Measurements from ENCODE around the gene MFNG. TPM values are rescaled to one million over a fixed set of nuclear protein-coding genes. Genes with fewer than 3 reads are reported as not detected.

Gene MFNG
- total and polyA plus RNA-seq, 2 donors (not counting 1 experiment from before 2014, with no cell fraction given): 95.9 to 125 TPM

- TF ChIP-seq CTCF (IDR thresholded peaks at IDR 0.05): no peak
- TF ChIP-seq EZH2 (IDR thresholded peaks at IDR 0.05; ENCODE audit: borderline replicate concordance, insufficient read depth, low read depth, low read length, poor library complexity, severe bottlenecking): no peak
- no peak overlapping the region for H3K9ac ChIP-seq (ENCODE audit: low read length)
- no peak overlapping the region for H2AFZ ChIP-seq (ENCODE audit: insufficient read depth, low read depth, low read length, poor library complexity, severe bottlenecking)
- H3K4me3 ChIP-seq (ENCODE audit: control extremely low read depth in 1 of 5, extremely low read depth in 1 of 5, insufficient read depth in 1 of 5, low read depth in 2 of 5, low read length in 4 of 5): no peak overlapping the region
- H3K9me3 Mint-ChIP-seq (ENCODE audit: insufficient read depth): no peaks in the 10 kb centered on the region
- no peak overlapping the region for H3K27ac ChIP-seq (ENCODE audit: low read length in 2 of 2)
- no peaks in the 10 kb centered on the region for H4K20me1 ChIP-seq (ENCODE audit: control insufficient read depth, insufficient read depth, low read length, poor library complexity, severe bottlenecking)
- no peaks in the 10 kb centered on the region for H3K36me3 ChIP-seq (replicated peaks in 1 of 2; ENCODE audit: control extremely low read depth in 1 of 2, control insufficient read depth in 1 of 2, extremely low read depth in 1 of 2, insufficient read depth in 2 of 2, low read length in 1 of 2)
- H3K4me3 Mint-ChIP-seq: no peak overlapping the region
- DNase-seq (no peak), ATAC-seq (ENCODE audit: low read depth) (no peak)
- no peaks in the 10 kb centered on the region for H3K4me1 ChIP-seq (ENCODE audit: control insufficient read depth in 2 of 2, insufficient read depth in 2 of 2, low read length in 2 of 2)
- ChIA-PET CTCF (no interaction called here), POLR2A (no interaction called here)
- intact Hi-C loops (cut with micrococcal nuclease): no loop called here
- no peaks in the 10 kb centered on the region for H3K79me2 ChIP-seq (ENCODE audit: control insufficient read depth, insufficient read depth, low read length)
- WGBS (ENCODE audit: insufficient coverage): 90% methylated on average over 5 of the region's 10 CpGs
- H3K27me3 ChIP-seq (replicated peaks in 1 of 4; ENCODE audit: control extremely low read depth in 1 of 4, control insufficient read depth in 3 of 4, insufficient read depth in 4 of 4, low read length in 3 of 4): peaks cover 0 to 11% (median 0%) of the 10 kb centered on the region in 4 experiments
- H3K27ac Mint-ChIP-seq: no peak overlapping the region
- H3K4me1 Mint-ChIP-seq: no peaks in the 10 kb centered on the region
- H3K27me3 Mint-ChIP-seq: peaks cover 14% of the 10 kb centered on the region
- H3K9me3 ChIP-seq (ENCODE audit: control extremely low read depth in 1 of 3, control insufficient read depth in 2 of 3, insufficient read depth in 1 of 3, low read length in 2 of 3): no peaks in the 10 kb centered on the region
- H3K4me2 ChIP-seq (replicated peaks; ENCODE audit: low read depth, low read length, poor library complexity, severe bottlenecking): no peak overlapping the region
Observed at GRCh38 chr22:37509059-37509860, 23.1 kb upstream of the MFNG start.

GRCh38 chr22:37508431-37508992, 22.3 kb upstream of the MFNG start:
- H3K4me1 Mint-ChIP-seq: no peaks in the 10 kb centered on the region
- Histone ChIP-seq H3K4me2 (replicated peaks; ENCODE audit: low read depth, low read length, poor library complexity, severe bottlenecking) (no peak overlapping the region), H3K4me3 (ENCODE audit: control extremely low read depth in 1 of 5, extremely low read depth in 1 of 5, insufficient read depth in 1 of 5, low read depth in 2 of 5, low read length in 4 of 5) (no peak overlapping the region), H3K36me3 (replicated peaks in 1 of 2; ENCODE audit: control extremely low read depth in 1 of 2, control insufficient read depth in 1 of 2, extremely low read depth in 1 of 2, insufficient read depth in 2 of 2, low read length in 1 of 2) (no peaks in the 10 kb centered on the region), H3K9me3 (ENCODE audit: control extremely low read depth in 1 of 3, control insufficient read depth in 2 of 3, insufficient read depth in 1 of 3, low read length in 2 of 3) (no peaks in the 10 kb centered on the region), H3K27ac (ENCODE audit: low read length in 2 of 2) (no peak overlapping the region), H2AFZ (ENCODE audit: insufficient read depth, low read depth, low read length, poor library complexity, severe bottlenecking) (no peak overlapping the region), H3K4me1 (ENCODE audit: control insufficient read depth in 2 of 2, insufficient read depth in 2 of 2, low read length in 2 of 2) (no peaks in the 10 kb centered on the region), H3K9ac (ENCODE audit: low read length) (no peak overlapping the region), H3K27me3 (replicated peaks in 1 of 4; ENCODE audit: control extremely low read depth in 1 of 4, control insufficient read depth in 3 of 4, insufficient read depth in 4 of 4, low read length in 3 of 4) (peaks cover 0 to 12% (median 0%) of the 10 kb centered on the region in 4 experiments), H3K79me2 (ENCODE audit: control insufficient read depth, insufficient read depth, low read length) (no peaks in the 10 kb centered on the region), H4K20me1 (ENCODE audit: control insufficient read depth, insufficient read depth, low read length, poor library complexity, severe bottlenecking) (no peaks in the 10 kb centered on the region)
- no peaks in the 10 kb centered on the region for H3K9me3 Mint-ChIP-seq (ENCODE audit: insufficient read depth)
- 92% methylated on average over 15 of the region's 22 CpGs for WGBS (ENCODE audit: insufficient coverage)
- ChIA-PET POLR2A (no interaction called here), CTCF (no interaction called here)
- intact Hi-C loops (cut with micrococcal nuclease): no loop called here
- H3K27me3 Mint-ChIP-seq: peaks cover 10% of the 10 kb centered on the region
- no peak overlapping the region for H3K4me3 Mint-ChIP-seq
- TF ChIP-seq CTCF (IDR thresholded peaks at IDR 0.05) (no peak), EZH2 (IDR thresholded peaks at IDR 0.05; ENCODE audit: borderline replicate concordance, insufficient read depth, low read depth, low read length, poor library complexity, severe bottlenecking) (no peak)
- no peak for ATAC-seq (ENCODE audit: low read depth)
- no peak for DNase-seq
- H3K27ac Mint-ChIP-seq: no peak overlapping the region

All from B cell (primary cell).